Colonic mucosa (tissue), 4 donors: ENCODE results near the gene RFTN1. TPM values are rescaled to one million over a fixed set of nuclear protein-coding genes. Genes with fewer than 3 reads are reported as not detected.

Experiments used
- DNase-seq: peaks from one replicate; pipeline ENCODE4 v3.0.0-alpha.2; 2020
- H3K27ac ChIP-seq: fragments of 200-600 bp; one replicate; pipeline ENCODE4 v1.8.0; 2021
- H3K27me3 ChIP-seq: fragments of 200-600 bp; one replicate; pipeline ENCODE4 v1.8.0; 2021
- H3K36me3 ChIP-seq: fragments of 200-600 bp; one replicate; pipeline ENCODE4 v1.8.0; 2021
- H3K4me1 ChIP-seq: fragments of 200-600 bp; one replicate; pipeline ENCODE4 v1.8.0; 2021; ENCODE audit warnings: mild to moderate bottlenecking
- H3K4me3 ChIP-seq: fragments of 200-600 bp; one replicate; pipeline ENCODE4 v1.8.0; 2021
- H3K9ac ChIP-seq, 2 donors: one replicate each; pipeline ENCODE4 v1.7.0; 2013; ENCODE audit warnings: control low read depth in 2 of 2, low read depth in 2 of 2, low read length in 2 of 2
- H3K9me3 ChIP-seq: fragments of 200-600 bp; one replicate; pipeline ENCODE4 v1.8.0; 2021
- CTCF ChIP-seq: fragments of 200-600 bp; IDR thresholded peaks from one replicate; pipeline ENCODE4 v1.8.0; 2022; ENCODE audit warnings: antibody characterized with exemption, mild to moderate bottlenecking
- intact Hi-C: fragments of 100-400 bp; cut with DNase I; formaldehyde crosslinking; loops from one replicate; pipeline ENCODE4 v1.14.1; 2022
- total RNA-seq, 2 donors: library from RNA; stranded (reverse); fragmentation: NEBNext Ultra II Directional in 1 of 2; extraction: Animal tissue kit (Norgen Biotek cat#: 25700) in 1 of 2; gene quantifications; one replicate each; pipeline ENCODE4 v1.2.1, GENCODE V29; 2021
- donor health status: healthy.
- donor health status: DM: no; HTN: no; CAD: no.
- donor health status: DM: no; HTN: no; CAD: no.

RFTN1 gene
- total RNA-seq, 2 donors from 2014 or later: 4.0 to 10.2 TPM

GRCh38 chr3:16290827-16291196, 222.7 kb downstream of the RFTN1 start:
- no peaks in the 10 kb centered on the region for H3K36me3 ChIP-seq
- H3K9me3 ChIP-seq: no peaks in the 10 kb centered on the region
- no peak for TF ChIP-seq CTCF
- H3K4me1 ChIP-seq: no peaks in the 10 kb centered on the region
- no peak overlapping the region for H3K9ac ChIP-seq
- no peak for DNase-seq
- no peak overlapping the region for H3K4me3 ChIP-seq
- H3K27ac ChIP-seq: no peak overlapping the region
- intact Hi-C loops: loop anchor here (1.0 kb wide), 1 partner anchor 259 kb away; no protein-coding TSS in a partner anchor
- H3K27me3 ChIP-seq: no peaks in the 10 kb centered on the region

GRCh38 chr3:16290007-16290826, 223.3 kb downstream of the RFTN1 start:
- Histone ChIP-seq H3K36me3 (no peaks in the 10 kb centered on the region), H3K27me3 (no peaks in the 10 kb centered on the region), H3K9ac (no peak overlapping the region), H3K4me1 (no peaks in the 10 kb centered on the region), H3K27ac (no peak overlapping the region), H3K9me3 (no peaks in the 10 kb centered on the region), H3K4me3 (no peak overlapping the region)
- peak; percentile 65 for DNase-seq
- intact Hi-C loops: loop anchor here (1.0 kb wide), 1 partner anchor 260 kb away; no protein-coding TSS in a partner anchor
- TF ChIP-seq CTCF: peak; percentile 50

GRCh38 chr3:16289144-16289889, 224.2 kb downstream of the RFTN1 start:
- Histone ChIP-seq H3K9me3 (no peaks in the 10 kb centered on the region), H3K9ac (peak overlapping the region in 1 of 2 donors; percentile 23), H3K4me1 (no peaks in the 10 kb centered on the region), H3K27me3 (no peaks in the 10 kb centered on the region), H3K27ac (no peak overlapping the region), H3K4me3 (no peak overlapping the region), H3K36me3 (no peaks in the 10 kb centered on the region)
- TF ChIP-seq CTCF: no peak
- intact Hi-C loops: no loop called here
- no peak for DNase-seq

- H3K36me3 ChIP-seq: no peaks in the 10 kb centered on the region
- TF ChIP-seq CTCF: no peak
- no peaks in the 10 kb centered on the region for H3K27me3 ChIP-seq
- no peak for DNase-seq
- no peak overlapping the region for H3K9ac ChIP-seq
- no peaks in the 10 kb centered on the region for H3K4me1 ChIP-seq
- intact Hi-C loops: no loop called here
- no peak overlapping the region for H3K27ac ChIP-seq
- H3K4me3 ChIP-seq: no peak overlapping the region
- no peaks in the 10 kb centered on the region for H3K9me3 ChIP-seq
Observed at GRCh38 chr3:16288664-16289063, 224.8 kb downstream of the RFTN1 start.

GRCh38 chr3:16286751-16287543, 226.6 kb downstream of the RFTN1 start:
- Histone ChIP-seq H3K27me3 (no peaks in the 10 kb centered on the region), H3K9me3 (no peaks in the 10 kb centered on the region), H3K27ac (peak overlapping the region; percentile 10), H3K4me1 (no peaks in the 10 kb centered on the region), H3K4me3 (peak overlapping the region; percentile 15), H3K36me3 (no peaks in the 10 kb centered on the region), H3K9ac (no peak overlapping the region)
- no peak for TF ChIP-seq CTCF
- no peak for DNase-seq
- intact Hi-C loops: no loop called here
